GM21447 (cell line): ENCODE measurements around the gene WDR41.

ENCODE experiments used
- ATAC-seq: cut with Tn5 transposase; IDR thresholded peaks from one replicate; pipeline ENCODE4 v1.9.1; 2021; ENCODE audit not compliant: unreplicated experiment

WDR41 gene

DNA sequence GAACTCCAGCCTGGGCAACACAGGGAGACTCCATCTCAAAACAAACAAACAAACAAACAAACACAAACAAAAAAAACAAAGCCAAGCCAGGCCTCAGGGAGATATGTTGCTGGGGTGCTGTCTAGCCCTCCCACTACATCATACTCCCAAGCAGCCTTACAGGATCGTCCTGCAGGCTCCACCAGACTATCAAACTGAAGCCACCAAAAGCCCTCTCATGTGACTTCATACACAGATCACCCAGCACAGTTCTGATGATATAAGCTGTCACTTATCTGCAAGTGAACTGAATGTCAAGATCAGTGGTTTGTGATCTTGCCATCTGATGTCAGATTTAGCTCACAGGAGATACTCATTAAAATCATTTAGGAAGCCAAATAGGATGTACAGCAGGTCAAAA lies 43.3 kb downstream of the WDR41 start:
- no peak for ATAC-seq

DNA sequence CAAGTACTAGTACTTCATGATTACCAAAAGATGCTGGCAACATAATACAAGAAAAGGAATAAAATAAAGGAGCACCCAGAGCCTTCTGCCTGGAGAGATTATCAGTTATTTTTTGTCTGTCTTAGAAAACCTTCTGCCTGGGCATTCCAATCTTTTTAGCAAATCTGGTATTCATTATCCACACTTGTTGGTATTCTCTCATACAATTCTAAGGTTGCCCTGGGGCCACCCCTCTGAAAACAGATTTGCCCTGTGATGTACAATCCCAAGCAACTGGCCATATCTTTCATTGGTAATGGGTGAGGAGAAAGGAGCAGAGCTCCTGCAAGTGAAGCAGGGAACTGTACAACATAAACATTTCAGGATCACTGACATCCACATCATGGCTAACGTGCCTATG lies 47.8 kb downstream of the WDR41 start:
- ATAC-seq: no peak

DNA sequence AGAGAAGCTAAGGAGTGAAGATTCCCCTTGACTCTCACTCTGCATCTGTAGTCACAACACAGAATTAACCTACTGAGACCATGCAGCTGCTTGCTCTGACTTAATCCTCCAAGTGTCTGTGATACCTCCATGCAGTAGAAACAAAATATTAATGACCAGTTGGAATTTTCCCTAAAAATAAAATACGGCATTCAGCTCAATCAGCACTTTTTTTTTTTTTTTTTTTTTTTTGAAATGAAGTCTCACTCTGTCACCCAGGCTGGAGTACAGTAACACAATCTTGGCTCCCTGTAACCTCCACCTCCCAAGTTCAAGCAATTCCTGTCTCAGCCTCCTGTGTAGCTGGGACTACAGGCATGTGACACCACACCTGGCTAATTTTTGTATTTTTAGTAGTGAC lies 48.4 kb downstream of the WDR41 start:
- no peak for ATAC-seq

DNA sequence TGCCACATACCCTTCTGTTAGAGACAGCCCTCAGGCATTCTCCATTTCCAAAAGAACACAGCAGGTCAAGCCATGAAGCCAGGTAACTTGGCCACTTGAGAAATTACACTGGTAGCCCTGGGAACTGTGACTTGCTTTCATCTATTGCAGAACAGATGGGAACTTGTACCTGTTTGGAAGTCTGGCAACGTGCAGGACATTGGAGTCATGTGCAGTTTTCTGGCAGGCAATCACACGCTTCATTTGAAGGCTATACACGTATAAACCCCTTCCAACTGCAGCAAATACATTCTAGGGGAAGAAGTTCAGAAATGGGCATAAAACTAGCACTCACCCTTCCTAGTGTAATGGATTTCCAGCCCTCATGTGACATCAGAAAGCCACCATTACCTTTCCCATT lies 54.0 kb downstream of the WDR41 start:
- ATAC-seq: no peak

DNA sequence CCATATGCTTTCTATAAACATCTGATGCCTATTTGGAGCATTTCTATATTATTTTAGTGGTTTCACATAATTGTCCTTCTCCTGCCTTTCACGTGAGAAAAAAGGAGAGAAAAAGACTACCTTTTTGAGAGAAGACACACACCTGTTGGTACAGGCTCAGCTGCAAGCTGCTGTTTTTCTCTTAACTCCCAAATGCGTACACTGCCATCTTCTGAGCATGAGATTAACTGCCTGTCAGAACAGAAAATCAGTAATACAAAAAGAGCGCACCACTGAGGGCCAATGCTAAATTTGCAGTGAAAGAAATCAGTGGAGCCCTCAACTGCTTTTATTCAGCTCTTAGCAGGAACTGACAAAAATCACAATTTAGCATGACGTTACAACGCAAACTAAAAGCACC lies 54.9 kb downstream of the WDR41 start:
- no peak for ATAC-seq

DNA sequence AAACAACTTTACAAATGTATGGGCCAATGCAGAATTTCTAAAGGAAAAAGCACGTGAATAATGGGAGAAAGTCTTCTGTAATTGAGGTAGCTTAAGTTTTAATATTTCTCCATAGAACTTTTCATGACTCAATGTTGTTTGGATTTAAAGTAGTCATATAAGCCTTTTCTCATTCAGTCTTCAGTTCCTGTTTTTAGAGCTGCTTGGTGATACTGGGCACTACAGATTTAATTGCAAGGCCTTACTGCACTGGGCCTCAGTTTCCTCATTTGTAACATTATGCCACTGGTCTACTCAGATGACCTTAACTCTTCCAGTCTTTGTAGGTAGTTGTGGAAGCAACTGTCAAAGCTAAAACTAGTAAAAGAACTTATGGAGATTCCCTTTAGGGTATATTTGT lies 60.4 kb downstream of the WDR41 start:
- no peak for ATAC-seq

DNA sequence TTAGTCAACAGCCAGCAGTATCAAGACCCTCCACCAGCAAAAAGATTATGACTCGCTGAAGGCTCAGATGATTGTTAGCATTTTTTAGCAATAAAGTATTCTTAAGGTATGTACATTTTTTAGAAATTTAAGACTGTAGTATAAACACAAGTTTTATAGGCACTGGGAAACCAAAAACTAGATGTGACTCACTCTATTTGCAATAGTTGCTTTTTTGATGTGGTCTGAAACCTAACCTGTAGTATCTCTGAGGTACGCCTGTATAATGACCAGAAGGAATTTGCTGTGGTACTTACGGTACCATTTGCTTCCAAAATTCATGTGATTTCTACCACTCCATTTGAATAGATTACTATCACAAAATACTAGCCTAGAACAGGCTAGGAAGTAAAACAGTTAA lies 60.8 kb downstream of the WDR41 start:
- ATAC-seq: no peak

DNA sequence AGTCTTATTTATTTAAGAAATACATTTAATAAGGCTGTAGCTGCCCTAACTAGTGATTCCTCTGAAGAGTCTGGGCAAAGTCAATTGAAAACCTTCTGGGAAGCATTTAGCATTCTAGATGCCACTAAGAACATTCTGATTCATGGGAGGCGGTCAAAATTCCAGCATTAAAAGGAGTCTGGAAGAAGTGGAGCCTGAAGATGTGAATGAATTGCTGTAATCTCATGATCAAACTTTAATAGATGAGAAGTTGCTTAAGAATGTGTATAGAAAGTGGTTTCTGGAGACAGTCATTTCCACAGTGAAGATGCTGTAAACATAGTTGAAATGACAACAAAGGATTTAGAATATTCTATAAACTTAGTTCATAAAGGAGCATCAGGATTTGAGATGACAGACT lies 61.4 kb downstream of the WDR41 start:
- ATAC-seq: no peak

DNA sequence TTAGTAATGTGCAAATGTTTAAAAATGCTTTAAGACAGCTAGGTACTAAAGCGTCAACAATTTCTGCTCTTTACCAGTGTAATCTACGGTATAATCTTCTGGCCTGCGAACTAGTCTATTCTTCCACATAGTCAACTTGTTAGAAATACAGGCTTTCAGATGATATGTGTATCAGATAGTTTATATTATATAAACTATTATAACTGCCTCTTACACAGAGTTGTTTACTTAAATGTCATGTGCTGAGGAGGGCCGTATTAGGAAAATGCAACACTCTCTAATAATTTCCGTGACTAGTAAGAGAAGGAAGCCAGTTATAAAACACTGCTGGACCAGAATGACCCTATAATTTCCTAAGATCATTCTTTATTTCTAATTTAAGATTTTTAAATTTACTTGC lies 63.6 kb downstream of the WDR41 start:
- ATAC-seq: no peak

DNA sequence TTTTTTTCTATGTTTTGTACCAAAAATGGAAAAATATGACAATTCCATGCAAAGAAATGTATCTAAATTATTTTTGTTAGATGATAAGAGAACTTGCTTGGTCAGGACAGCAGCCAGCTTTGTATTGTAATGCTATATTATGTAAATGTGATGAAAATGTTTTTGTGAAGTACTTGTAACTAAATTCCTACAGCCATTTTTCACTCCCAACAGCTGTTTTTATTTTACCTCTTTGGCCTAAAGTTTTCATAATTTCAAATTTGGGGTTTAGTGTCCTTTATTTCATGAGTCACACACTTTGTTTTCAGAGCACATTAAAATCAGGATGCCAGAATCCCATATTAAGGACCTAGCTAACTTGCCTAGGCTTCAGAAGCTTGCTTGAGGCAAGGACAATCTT lies 64.1 kb downstream of the WDR41 start:
- ATAC-seq: no peak

DNA sequence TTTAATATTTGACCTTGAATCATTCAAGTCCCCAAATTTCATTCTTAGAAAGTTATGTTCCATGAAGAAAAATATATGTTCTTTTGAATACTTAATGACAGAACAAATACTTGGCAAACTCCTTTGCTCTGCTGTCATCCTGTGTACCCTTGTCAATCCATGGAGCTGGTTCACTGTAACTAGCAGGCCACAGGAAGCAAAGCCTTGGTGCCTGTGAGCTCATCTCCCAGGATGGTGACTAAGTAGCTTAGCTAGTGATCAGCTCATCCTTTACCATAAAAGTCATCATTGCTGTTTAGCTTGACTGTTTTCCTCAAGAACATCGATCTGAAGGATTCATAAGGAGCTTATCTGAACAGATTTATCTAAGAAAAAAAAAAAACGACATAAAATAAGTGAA lies 65.4 kb downstream of the WDR41 start:
- no peak for ATAC-seq

DNA sequence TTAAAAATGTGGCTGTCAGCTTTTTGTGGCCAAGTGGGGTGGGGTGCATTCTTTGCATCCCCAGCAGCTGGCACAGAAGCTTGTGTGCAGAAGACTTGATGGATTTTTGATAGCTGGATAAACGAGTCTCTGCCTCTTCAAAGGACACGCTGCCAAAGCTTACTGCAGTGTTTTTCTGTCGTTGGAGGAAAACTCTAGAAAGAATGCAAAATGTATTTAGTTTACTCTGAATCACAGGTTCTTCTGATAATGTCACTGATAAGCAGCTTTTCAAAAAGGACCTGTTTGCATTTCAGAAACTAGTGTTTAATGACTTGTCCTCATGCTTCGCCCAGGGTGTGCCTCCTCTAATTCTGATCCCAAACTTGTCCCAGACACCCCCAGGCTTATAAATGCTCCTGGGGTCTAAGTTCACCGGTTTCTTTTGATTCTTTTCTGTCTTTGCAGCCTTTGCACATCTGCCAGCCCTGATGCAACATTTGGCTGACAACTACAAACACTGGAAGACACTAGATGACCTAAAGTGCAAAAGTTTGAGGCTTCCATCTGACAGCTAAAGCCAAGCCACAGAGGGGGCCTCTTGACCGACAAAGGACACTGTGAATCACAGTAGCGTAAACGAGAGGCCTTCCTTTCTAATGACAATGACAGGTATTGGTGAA lies 66.0 kb downstream of the WDR41 start:
- ATAC-seq: no peak

DNA sequence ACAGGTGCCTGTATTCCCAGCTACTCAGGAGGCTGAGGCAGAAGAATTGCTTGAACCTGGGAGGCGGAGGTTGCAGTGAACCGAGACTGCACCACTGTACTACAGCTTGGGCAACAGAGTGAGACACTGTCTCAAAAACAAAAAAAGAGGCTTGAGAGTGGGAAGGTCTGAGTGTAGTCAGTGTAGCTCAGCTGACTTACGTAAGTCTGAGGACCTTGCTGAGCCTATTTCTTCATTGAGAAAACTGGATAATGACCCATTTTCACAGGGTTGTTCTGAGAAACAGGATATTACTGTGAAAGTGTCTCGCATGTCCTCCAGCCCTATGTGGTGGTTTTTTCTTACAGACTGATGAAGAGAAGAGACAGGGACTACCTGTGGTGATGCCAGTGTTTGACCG lies 66.7 kb downstream of the WDR41 start:
- no peak for ATAC-seq

DNA sequence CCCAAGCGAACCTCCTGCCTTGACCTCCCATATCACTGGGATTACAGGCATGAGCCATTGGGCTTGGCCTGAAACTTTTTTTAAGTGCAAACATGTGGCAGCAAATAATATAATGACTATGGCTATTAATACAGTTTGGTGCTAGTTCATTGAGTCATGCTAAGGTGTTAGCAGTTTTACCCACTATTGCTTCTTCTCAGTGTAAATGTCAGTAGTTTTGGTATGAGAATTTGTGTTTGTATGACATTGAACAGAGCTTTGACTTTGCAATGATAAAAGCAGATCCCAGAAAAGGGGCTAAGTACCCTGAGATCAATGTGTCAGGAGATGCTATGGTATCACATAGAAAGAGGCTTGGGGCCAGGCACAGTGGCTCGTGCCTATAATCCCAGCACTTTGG lies 67.2 kb downstream of the WDR41 start:
- ATAC-seq: no peak

DNA sequence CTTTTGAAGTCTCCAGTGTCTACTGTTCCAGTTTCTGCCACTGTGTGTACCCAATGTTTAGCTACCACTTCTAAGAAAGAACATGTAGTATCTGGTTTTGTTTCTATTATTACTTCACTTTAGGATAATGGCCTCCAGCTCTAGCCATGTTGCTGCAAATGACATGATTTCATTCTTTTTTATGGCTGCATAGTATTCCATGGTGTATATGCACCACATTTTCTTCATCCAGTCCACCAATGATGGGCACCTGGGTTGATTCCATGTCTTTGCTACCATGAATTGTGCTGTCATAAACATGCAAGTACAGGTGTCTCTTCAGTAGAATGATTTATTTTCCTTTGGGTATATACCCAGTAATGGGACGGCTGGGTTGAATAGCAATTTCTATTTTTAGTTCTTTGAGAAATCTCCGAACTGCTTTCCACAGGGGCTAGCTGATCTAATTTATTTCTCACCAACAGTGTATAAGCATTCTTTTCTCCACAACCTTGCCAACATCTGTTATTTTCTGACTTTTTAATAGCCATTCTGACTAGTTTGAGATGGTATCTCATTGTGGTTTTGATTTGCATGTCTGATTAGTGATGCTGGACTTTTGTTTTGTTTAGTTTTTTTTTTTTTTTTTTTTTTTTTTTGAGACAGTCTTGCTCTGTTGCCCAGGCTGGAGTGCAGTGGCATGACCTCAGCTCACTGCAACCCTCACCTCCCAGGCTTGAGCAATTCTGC lies 68.9 kb downstream of the WDR41 start:
- no peak for ATAC-seq

DNA sequence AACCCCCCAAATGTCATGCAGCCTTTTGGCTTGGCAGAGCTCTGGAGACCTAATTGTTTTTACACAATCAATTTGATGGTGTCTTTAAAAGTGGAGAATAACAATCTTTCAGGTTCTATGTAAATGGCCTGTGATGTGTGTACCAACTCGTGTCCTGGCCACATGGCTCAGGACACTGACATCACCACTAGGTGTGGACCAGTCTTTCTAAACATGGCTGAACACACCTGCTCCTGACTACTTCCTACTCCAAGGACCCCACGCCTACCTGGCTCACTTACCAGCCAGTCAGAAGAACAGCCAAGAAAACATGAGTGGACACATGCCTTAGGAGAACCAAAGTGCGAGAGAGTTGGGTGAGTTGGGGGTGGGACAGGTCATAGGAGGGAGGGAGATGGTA lies 71.2 kb downstream of the WDR41 start:
- ATAC-seq: no peak

DNA sequence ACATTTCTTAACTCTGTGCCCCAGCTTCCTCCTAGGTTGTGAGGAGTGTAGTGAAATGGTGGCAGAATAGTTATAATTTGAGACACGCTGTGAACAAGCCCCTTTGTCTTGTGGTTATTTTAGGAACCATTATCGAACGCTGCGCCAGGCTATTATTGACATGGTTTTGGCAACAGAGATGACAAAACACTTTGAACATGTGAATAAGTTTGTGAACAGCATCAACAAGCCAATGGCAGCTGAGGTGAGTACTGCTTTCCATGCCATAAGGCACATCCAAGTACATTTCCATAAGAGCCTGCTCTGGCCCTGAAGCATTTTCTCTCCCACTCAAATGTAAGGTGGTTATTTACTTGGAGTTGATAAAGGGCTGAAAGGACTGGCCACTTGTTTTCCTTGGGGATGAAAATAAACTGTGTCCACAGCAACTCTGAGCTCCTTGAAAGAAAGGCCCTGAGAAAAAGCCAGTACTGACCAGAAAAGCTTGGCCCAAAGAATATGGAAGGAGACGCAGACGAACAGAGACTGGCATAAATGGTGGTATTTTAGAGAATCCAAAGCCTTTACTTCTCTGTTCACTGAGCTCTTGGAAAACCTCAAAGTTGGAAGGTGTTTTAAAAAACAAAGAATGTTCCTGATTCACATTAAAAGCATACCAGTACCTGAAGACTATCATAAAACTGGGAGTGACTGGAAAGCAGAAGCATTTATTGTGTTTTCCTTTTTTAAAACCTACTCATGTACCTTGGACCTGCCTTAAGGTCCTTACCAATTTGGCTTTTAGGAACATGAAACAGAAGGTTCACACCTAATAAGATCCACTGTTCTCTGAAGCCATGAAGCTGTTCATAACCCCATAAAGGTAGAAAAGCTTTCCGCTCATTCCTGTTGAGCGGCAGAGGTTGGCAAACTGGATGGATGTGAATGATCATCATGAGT lies 72.2 kb downstream of the WDR41 start:
- no peak for ATAC-seq

DNA sequence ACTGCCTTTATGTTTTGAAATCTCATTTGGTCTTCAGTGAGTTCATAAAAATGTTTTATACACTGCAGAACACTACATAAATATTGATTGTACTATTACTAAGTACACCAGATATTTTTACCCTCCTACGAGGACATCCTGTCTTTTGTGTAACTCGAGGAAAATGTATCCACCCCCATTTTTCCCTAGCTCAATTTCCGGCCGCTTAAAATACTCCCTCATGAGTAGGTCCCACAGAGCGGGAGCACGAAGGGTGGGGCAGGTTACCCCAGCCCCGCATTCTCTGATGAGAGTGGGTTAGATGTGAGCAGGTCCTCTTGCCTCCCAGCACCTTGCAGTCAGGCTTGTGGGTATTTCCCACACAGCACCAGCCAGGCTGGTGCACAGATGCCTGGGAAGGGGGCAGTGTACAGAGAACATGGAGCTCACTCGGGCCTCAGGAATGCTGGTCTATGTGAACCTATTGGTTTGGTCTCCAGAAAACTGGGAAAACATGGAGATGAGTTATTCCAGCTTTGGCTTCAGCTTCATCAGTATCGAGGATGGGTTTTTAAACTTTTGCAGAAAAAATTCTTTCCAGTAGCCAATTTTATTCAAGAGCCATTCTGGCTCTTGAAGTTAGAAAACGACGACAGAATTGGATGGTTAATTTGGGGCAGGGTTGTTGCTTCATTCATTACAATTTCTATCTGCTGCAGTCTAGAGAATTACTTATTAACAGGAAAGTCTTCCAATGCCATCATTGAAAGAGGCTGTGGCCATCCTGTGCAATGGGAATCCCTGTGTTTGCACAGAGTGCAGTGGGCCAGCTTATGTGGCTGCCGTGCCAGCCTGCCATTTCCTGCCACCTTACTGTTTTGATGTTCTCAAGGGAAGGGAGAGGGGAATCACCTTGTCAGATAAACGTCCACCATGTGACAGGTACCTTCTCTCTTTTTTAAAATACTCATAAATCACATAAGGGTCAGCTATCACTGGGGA lies 73.2 kb downstream of the WDR41 start:
- no peak for ATAC-seq

DNA sequence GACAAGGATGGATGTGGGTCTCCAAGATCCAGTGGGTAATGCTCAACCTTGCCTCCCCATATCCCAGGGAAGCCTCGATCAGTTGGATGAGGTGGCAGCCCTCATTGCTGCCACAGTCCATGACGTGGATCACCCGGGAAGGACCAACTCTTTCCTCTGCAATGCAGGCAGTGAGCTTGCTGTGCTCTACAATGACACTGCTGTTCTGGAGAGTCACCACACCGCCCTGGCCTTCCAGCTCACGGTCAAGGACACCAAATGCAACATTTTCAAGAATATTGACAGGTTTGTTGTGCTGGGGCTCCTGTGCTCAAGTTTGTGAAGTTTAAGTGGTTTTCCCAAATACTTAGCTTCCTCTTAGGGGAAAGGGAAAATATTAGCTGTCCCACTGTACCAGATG lies 74.0 kb downstream of the WDR41 start:
- ATAC-seq: no peak

DNA sequence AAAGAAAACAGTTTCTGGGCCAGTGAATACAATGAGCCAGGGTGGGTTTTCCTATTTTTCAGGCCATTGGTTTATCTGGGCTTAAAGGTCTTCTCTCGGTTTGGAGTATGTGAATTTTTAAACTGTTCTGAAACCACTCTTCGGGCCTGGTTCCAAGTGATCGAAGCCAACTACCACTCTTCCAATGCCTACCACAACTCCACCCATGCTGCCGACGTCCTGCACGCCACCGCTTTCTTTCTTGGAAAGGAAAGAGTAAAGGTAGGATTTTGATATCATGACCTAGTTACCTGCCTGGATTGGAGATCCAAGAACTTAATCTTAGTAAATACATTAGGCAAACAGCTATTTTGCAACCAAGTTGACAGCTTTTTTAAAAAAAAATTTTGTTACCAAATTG lies 79.1 kb downstream of the WDR41 start:
- no peak for ATAC-seq
